Endothelial cell of umbilical vein (primary cell): ENCODE results near the gene SMURF1. TPM values are rescaled to one million over a fixed set of nuclear protein-coding genes. Genes with fewer than 3 reads are reported as not detected.

Source experiments
- BruUV-seq: library from RNA; stranded (reverse); fragments of 400-500 nt; replicated peaks from 2 replicates; lab custom pipeline; 2021; lab: Mats Ljungman, UMichigan
- CTCF ChIA-PET: fragments of 300-600, 350-600 bp; sonication (Branson Sonifier 250); formaldehyde crosslinking; loops from one replicate; lab custom pipeline; 2021; ENCODE audit warnings: antibody characterized with exemption, inconsistent platforms; lab: Charles Lee
- POLR2A ChIA-PET: fragments of 300-600, 350-600 bp; sonication (Branson Sonifier 250); formaldehyde crosslinking; loops from one replicate; lab custom pipeline; 2021; ENCODE audit warnings: antibody characterized with exemption, inconsistent platforms; lab: Charles Lee
- DNase-seq: peaks from one replicate; pipeline ENCODE4 v3.0.0-alpha.2; 2011; ENCODE audit warnings: low read depth, low spot score
- FAIRE-seq: peaks from 2 replicates; lab custom pipeline; 2011; peaks lifted over from hg19 to GRCh38; lab: Jason Lieb, UNC
- H2AFZ ChIP-seq: 2 replicates; pipeline ENCODE4 v1.6.0; 2012; ENCODE audit warnings: low read depth, low read length, control low read depth, inconsistent platforms
- H3K27ac ChIP-seq: 2 replicates; pipeline ENCODE4 v1.5.1; 2011; ENCODE audit warnings: low read depth, mild to moderate bottlenecking, control low read depth, low read length, moderate library complexity; ENCODE audit not compliant: insufficient read depth
- H3K27me3 ChIP-seq, 2 experiments: 2 replicates each; pipeline versions ENCODE4 v1.6.0 to v1.6.1; 2011; ENCODE audit warnings: low read length in 2 of 2, mixed read lengths in 1 of 2; ENCODE audit not compliant: control insufficient read depth in 2 of 2, insufficient read depth in 2 of 2
- H3K36me3 ChIP-seq, 2 experiments: 2 replicates in 1 of 2; 3 replicates in 1 of 2; pipeline ENCODE4 v1.5.1; 2011; ENCODE audit warnings: low read length in 2 of 2, mild to moderate bottlenecking in 1 of 2, moderate library complexity in 1 of 2; ENCODE audit not compliant: control insufficient read depth in 2 of 2, insufficient read depth in 2 of 2; ENCODE audit errors: extremely low read depth in 1 of 2
- H3K4me1 ChIP-seq: 3 replicates; pipeline ENCODE4 v1.5.1; 2011; ENCODE audit warnings: mild to moderate bottlenecking, low read length; ENCODE audit not compliant: control insufficient read depth, insufficient read depth; ENCODE audit errors: extremely low read depth
- H3K4me2 ChIP-seq: 2 replicates; pipeline ENCODE4 v1.6.1; 2011; ENCODE audit warnings: low read length, control low read depth, mixed read lengths; ENCODE audit not compliant: insufficient read depth
- H3K4me3 ChIP-seq, 3 experiments: fragments of 200-600 bp in 1 of 3; sonication (generic), shearing (Covaris generic) in 1 of 3; replicated peaks in 1 of 3; 2 replicates each; pipeline ENCODE4 v1.5.1; 2011 to 2016; ENCODE audit warnings: control low read depth in 3 of 3, low read length in 3 of 3, mild to moderate bottlenecking in 2 of 3, inconsistent platforms in 1 of 3, low read depth in 1 of 3, moderate library complexity in 1 of 3; ENCODE audit not compliant: insufficient read depth in 1 of 3
- H3K79me2 ChIP-seq: 2 replicates; pipeline ENCODE4 v1.6.0; 2012; ENCODE audit warnings: low read length, inconsistent platforms; ENCODE audit not compliant: control insufficient read depth, insufficient read depth
- H3K9ac ChIP-seq: replicated peaks from 2 replicates; pipeline ENCODE3; 2011; ENCODE audit warnings: low read length, control low read depth; ENCODE audit not compliant: insufficient read depth; ENCODE audit errors: extremely low read depth
- H3K9me1 ChIP-seq: replicated peaks from 3 replicates; pipeline ENCODE4 v1.6.0; 2011; ENCODE audit warnings: mild to moderate bottlenecking, low read length; ENCODE audit not compliant: control insufficient read depth, insufficient read depth; ENCODE audit errors: extremely low read depth
- H3K9me3 ChIP-seq: replicated peaks from 2 replicates; pipeline ENCODE4 v1.5.1; 2012; ENCODE audit warnings: low read length, inconsistent platforms; ENCODE audit not compliant: control insufficient read depth, insufficient read depth
- H4K20me1 ChIP-seq: replicated peaks from 2 replicates; pipeline ENCODE3; 2011; ENCODE audit warnings: mild to moderate bottlenecking, low read length; ENCODE audit not compliant: control insufficient read depth, insufficient read depth; ENCODE audit errors: extremely low read depth
- EZH2 ChIP-seq: IDR thresholded peaks from 2 replicates; pipeline ENCODE4 v1.6.1; 2012; ENCODE audit warnings: borderline replicate concordance, low read depth, mild to moderate bottlenecking, moderate library complexity, low read length, inconsistent platforms; ENCODE audit not compliant: severe bottlenecking
- FOS ChIP-seq: IDR thresholded peaks from 2 replicates; pipeline ENCODE4 v1.6.1; 2011; ENCODE audit warnings: mild to moderate bottlenecking, low read length, moderate library complexity, borderline replicate concordance; ENCODE audit not compliant: insufficient read depth
- GATA2 ChIP-seq: IDR thresholded peaks from 2 replicates; pipeline ENCODE4 v1.7.0; 2011; ENCODE audit warnings: low read depth, mild to moderate bottlenecking, moderate library complexity, mixed read lengths, low read length; ENCODE audit not compliant: insufficient read length, insufficient read depth
- JUN ChIP-seq: IDR thresholded peaks from 2 replicates; pipeline ENCODE4 v1.6.1; 2011; ENCODE audit warnings: borderline replicate concordance, low read depth; ENCODE audit not compliant: insufficient read length, insufficient read depth
- MYC ChIP-seq: IDR thresholded peaks from one replicate; pipeline ENCODE4 v1.6.1; 2011; ENCODE audit warnings: mild to moderate bottlenecking, low read depth, low read length
- POLR2A ChIP-seq: IDR thresholded peaks from 2 replicates; pipeline ENCODE4 v1.6.1; 2012; ENCODE audit warnings: low read depth, mild to moderate bottlenecking, control low read depth, low read length
- POLR2AphosphoS5 ChIP-seq: IDR thresholded peaks from 2 replicates; pipeline ENCODE4 v1.6.1; 2012; ENCODE audit warnings: low read depth, mild to moderate bottlenecking, control low read depth, low read length, moderate library complexity; ENCODE audit not compliant: insufficient read depth
- dilution Hi-C: fragments of 300-500 bp; cut with MboI; formaldehyde crosslinking; loops from one replicate; pipeline ENCODE4 v1.15.0; 2019; ENCODE audit warnings: low sequenced_read_pairs; ENCODE audit not compliant: extremely low pct_ligation_motif_present
- intact Hi-C: fragments of 100-400 bp; cut with micrococcal nuclease; formaldehyde crosslinking; loops from one replicate; pipeline ENCODE4 v1.10.0; 2022
- polyA plus RNA-seq, 4 experiments: library from polyadenylated mRNA; depleted of rRNA in 3 of 4; stranded (reverse) in 3 of 4; unstranded in 1 of 4; fragments of >200 nt; gene quantifications; 2 replicates each; pipeline versions ENCODE4 v1.2.1 to v1.2.3, GENCODE V29; 2011 to 2012; ENCODE audit warnings: missing spikeins in 1 of 4
- total RNA-seq: library from RNA; stranded (reverse); gene quantifications from 2 replicates; pipeline ENCODE4 v1.2.3, GENCODE V29; 2021
- TF ChIP-seq, protein P1 (sequence below): IDR thresholded peaks from 2 replicates; pipeline ENCODE4 v1.6.1; 2011; ENCODE audit not compliant: insufficient read depth, insufficient read length

Gene SMURF1
- total and polyA plus RNA-seq, 2 donors (not counting 3 experiments of a cell fraction or from before 2014, with no cell fraction given): 11.5 to 22.8 TPM

DNA sequence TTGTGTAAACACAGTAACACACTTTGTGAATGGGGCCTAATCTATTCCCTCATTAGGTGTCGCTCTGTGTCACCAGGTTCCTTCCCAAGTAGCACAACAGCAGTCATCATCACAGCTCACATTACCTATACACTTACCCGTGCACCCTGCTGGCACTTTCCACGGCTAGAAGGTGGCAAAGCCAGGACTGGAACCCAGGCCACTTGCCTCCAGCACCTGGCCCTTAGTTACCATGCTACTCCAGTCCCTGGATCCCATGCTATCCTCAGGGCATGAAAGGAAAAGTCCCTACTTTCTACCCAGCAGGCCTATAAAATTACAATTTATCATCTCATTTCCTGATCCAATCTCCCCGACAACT lies 18.4 kb downstream of the SMURF1 start:
- no peak for FAIRE-seq
- no peaks in the 10 kb centered on the region for H3K27me3 ChIP-seq
- H3K27ac ChIP-seq: no peak overlapping the region
- no peak overlapping the region for H2AFZ ChIP-seq
- H3K9ac ChIP-seq: no peak overlapping the region
- dilution Hi-C loops (no loop called here), intact Hi-C loops (no loop called here)
- no peak overlapping the region for H3K4me3 ChIP-seq
- H3K36me3 ChIP-seq: no peaks in the 10 kb centered on the region
- no peak for DNase-seq
- H3K9me1 ChIP-seq: no peaks in the 10 kb centered on the region
- peaks cover 3% of the 10 kb centered on the region for H4K20me1 ChIP-seq
- H3K4me2 ChIP-seq: no peak overlapping the region
- H3K9me3 ChIP-seq: no peaks in the 10 kb centered on the region
- ChIA-PET CTCF (no interaction called here), POLR2A (no interaction called here)
- peaks cover 81% of the 10 kb centered on the region for H3K79me2 ChIP-seq
- BruUV-seq: no TSS peak
- TF ChIP-seq POLR2AphosphoS5 (no peak), POLR2A (no peak), FOS (no peak), GATA2 (no peak), EZH2 (no peak), MYC (no peak), JUN (no peak)
- TF ChIP-seq, protein P1, sequence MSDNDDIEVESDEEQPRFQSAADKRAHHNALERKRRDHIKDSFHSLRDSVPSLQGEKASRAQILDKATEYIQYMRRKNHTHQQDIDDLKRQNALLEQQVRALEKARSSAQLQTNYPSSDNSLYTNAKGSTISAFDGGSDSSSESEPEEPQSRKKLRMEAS: no peak
- H3K4me1 ChIP-seq: peaks cover 10% of the 10 kb centered on the region
